Memory B cell (primary cell): ENCODE results near the gene GRK3.
A peak's percentile ranks its signal among the peaks of the same experiment; 100 is the strongest.
"Not testable (repeated sequence)": the region's sequence is repeated elsewhere in the genome, so short reads cannot be mapped to it uniquely, and the experiment has no call there.

ENCODE experiments used
- ATAC-seq: fragments of 150-1000 bp; cut with Tn5 transposase; 2 replicates; pipeline ENCODE4 v1.10.0; 2021; ENCODE audit warnings: low read depth, mild to moderate bottlenecking, moderate library complexity
- DNase-seq, 2 donors: peaks; one replicate each; pipeline ENCODE4 v3.0.0; 2022; ENCODE audit warnings: low spot score in 2 of 2
- H3K27ac Mint-ChIP-seq: one replicate; pipeline ENCODE4 v1.8.0; 2022; ENCODE audit warnings: mild to moderate bottlenecking, moderate library complexity, mixed read lengths
- H3K27me3 Mint-ChIP-seq: one replicate; pipeline ENCODE4 v1.8.0; 2022; ENCODE audit warnings: mixed read lengths
- H3K36me3 Mint-ChIP-seq: one replicate; pipeline ENCODE4 v1.8.0; 2022; ENCODE audit warnings: mild to moderate bottlenecking, mixed read lengths
- H3K4me1 Mint-ChIP-seq: one replicate; pipeline ENCODE4 v1.8.0; 2022; ENCODE audit warnings: mixed read lengths
- H3K4me3 Mint-ChIP-seq: one replicate; pipeline ENCODE4 v1.8.0; 2022; ENCODE audit warnings: mild to moderate bottlenecking, moderate library complexity, mixed read lengths
- H3K9me3 Mint-ChIP-seq: one replicate; pipeline ENCODE4 v1.8.0; 2022; ENCODE audit warnings: mixed read lengths

GRK3 gene

GRCh38 chr22:25542191-25542590 is 22.3 kb upstream of the GRK3 start:
- DNase-seq: no peak
- Mint-ChIP-seq H3K27me3 (no peaks in the 10 kb centered on the region), H3K36me3 (peaks cover 4% of the 10 kb centered on the region)

DNA sequence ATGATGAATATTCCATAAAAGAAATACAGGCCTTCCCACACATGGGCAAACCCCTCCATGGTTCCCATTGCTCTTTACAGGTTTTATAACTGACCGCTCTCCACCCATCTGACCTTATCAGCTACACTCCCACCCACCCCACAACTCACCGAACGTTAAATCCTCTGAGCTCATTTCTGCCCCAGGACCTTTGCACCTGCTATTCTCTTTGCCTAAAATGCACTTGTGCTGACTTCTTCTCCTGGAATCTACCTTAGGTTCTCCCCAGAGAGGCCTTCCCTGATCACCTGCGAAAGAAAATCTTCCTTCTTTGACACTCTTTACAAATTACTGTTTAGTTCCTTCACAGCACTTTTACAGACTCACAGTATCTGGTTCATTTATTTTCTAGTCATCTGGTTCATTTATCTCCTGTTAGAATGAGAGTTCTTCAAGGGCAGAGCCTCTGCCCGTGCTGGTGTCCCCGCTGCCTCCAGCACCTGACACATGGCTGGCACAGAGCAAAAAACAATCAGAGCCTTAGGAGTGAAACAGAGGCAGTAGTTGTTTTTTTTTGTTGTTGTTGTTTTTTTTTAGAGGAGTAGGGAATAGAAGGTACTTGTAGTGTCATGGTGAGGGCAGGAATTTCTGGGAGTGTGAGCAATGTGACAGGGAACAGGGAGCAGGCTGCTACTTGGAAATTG is 21.6 kb upstream of the GRK3 start:
- H3K27ac Mint-ChIP-seq: no peak overlapping the region
- H3K4me3 Mint-ChIP-seq: no peak overlapping the region

More at GRCh38 chr22:25542191-25542590, 22.3 kb upstream of the GRK3 start:
- H3K27ac Mint-ChIP-seq: no peak overlapping the region
- ATAC-seq: no peak
- no peak overlapping the region for H3K4me3 Mint-ChIP-seq
- H3K9me3 Mint-ChIP-seq: no peaks in the 10 kb centered on the region
- peaks cover 17% of the 10 kb centered on the region for H3K4me1 Mint-ChIP-seq

GRCh38 chr22:25545146-25545545 is 19.3 kb upstream of the GRK3 start:
- Mint-ChIP-seq H3K36me3 (peaks cover 3% of the 10 kb centered on the region), H3K27ac (no peak overlapping the region), H3K4me1 (peaks cover 25% of the 10 kb centered on the region), H3K4me3 (peak overlapping the region; percentile 27), H3K9me3 (no peaks in the 10 kb centered on the region), H3K27me3 (no peaks in the 10 kb centered on the region)
- ATAC-seq (no peak), DNase-seq (no peak)

More for the DNA sequence above, 21.6 kb upstream of the GRK3 start:
- peaks cover 20% of the 10 kb centered on the region for H3K4me1 Mint-ChIP-seq
- ATAC-seq (no peak), DNase-seq (no peak)
- peaks cover 3% of the 10 kb centered on the region for H3K36me3 Mint-ChIP-seq
- H3K9me3 Mint-ChIP-seq: no peaks in the 10 kb centered on the region
- H3K27me3 Mint-ChIP-seq: no peaks in the 10 kb centered on the region

- Mint-ChIP-seq H3K27ac (no peak overlapping the region), H3K9me3 (no peaks in the 10 kb centered on the region), H3K36me3 (peaks cover 3% of the 10 kb centered on the region), H3K4me1 (peaks cover 25% of the 10 kb centered on the region), H3K4me3 (no peak overlapping the region), H3K27me3 (no peaks in the 10 kb centered on the region)
- no peak for DNase-seq
- ATAC-seq: no peak
Measured at GRCh38 chr22:25545672-25546071, 18.8 kb upstream of the GRK3 start.

DNA sequence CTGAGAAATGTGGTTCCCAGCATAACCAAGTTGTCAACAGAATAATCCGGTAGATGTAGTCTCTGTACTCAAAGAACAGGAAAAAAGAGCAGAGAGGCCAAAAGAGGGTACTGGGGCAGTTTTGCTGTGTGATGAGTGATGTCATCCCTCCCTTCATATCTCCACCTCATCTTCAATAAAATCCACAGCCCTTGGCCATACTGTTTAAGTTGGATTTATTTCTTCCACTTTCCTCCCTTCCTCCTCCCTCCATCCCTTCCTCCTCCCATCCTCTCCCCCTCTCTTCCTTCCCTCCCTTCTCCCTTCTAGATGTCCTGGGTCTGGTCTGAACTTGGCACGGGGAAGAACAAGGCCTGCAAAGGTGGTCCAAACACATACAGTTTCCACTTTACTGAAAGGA is 18.2 kb upstream of the GRK3 start:
- Mint-ChIP-seq H3K36me3 (peaks cover 3% of the 10 kb centered on the region), H3K27ac (no peak overlapping the region), H3K4me1 (peaks cover 25% of the 10 kb centered on the region), H3K27me3 (no peaks in the 10 kb centered on the region), H3K9me3 (no peaks in the 10 kb centered on the region), H3K4me3 (no peak overlapping the region)
- DNase-seq (no peak), ATAC-seq (no peak)

GRCh38 chr22:25546751-25547150 is 17.7 kb upstream of the GRK3 start:
- Mint-ChIP-seq H3K36me3 (peaks cover 3% of the 10 kb centered on the region), H3K4me1 (peaks cover 25% of the 10 kb centered on the region), H3K4me3 (no peak overlapping the region), H3K27me3 (no peaks in the 10 kb centered on the region), H3K27ac (peak overlapping the region; percentile 8), H3K9me3 (no peaks in the 10 kb centered on the region)
- no peak for DNase-seq
- ATAC-seq: no peak

DNA sequence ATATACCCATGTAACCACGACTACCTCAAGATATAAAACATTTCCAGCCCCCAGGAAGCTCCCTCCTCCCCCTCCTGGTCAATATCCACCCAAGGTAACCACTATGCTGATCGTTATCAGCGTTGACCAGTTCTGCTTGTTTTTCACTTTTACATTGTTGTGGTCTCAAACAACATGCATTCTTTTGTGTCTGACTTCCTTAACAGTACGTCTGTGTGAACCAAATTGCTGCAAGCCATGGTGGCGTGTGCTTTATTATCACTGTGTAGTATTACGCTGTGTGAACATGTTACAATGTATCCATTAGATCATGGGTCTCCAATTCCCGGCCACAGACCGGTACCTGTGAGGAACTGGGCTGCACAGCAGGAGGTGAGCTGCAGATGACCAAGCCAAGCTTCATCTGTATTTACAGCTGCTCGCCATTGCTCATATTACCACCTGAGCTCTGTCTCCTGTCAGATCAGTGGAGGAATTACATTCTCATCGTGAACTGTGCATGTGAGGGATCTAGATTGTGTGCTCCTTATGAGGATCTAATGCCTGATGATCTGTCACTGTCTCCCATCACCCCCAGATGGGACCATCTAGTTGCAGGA is 15.5 kb upstream of the GRK3 start:
- Mint-ChIP-seq H3K4me3 (no peak overlapping the region), H3K27ac (no peak overlapping the region), H3K36me3 (no peaks in the 10 kb centered on the region), H3K9me3 (no peaks in the 10 kb centered on the region), H3K27me3 (no peaks in the 10 kb centered on the region), H3K4me1 (peaks cover 24% of the 10 kb centered on the region)
- DNase-seq (no peak), ATAC-seq (no peak)

GRCh38 chr22:25551396-25551795 is 13.1 kb upstream of the GRK3 start:
- DNase-seq: no peak
- ATAC-seq: no peak
- H3K27me3 Mint-ChIP-seq: no peaks in the 10 kb centered on the region
- peaks cover 22% of the 10 kb centered on the region for H3K4me1 Mint-ChIP-seq
- no peak overlapping the region for H3K27ac Mint-ChIP-seq
- no peak overlapping the region for H3K4me3 Mint-ChIP-seq
- H3K9me3 Mint-ChIP-seq: no peaks in the 10 kb centered on the region
- H3K36me3 Mint-ChIP-seq: no peaks in the 10 kb centered on the region

DNA sequence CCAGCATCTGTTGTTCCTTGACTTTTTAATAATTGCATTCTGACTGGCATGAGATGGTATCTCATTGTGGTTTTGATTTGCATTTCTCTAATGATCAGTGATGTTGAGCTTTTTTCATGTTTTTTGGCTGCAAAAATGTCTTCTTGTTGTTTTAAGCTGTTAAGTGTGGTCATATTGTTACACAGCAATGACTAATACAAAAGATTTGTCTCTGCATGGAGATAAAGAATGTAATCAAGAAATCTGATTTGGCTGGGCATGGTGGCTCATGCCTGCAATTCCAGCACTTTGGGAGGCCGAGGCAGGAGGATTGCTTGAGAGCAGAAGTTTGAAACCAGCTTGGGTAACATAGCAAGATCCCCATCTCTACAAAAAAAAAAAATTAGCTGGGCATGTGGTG is 12.1 kb upstream of the GRK3 start:
- not testable (repeated sequence) for H3K27ac Mint-ChIP-seq, H3K4me3 Mint-ChIP-seq, H3K27me3 Mint-ChIP-seq, ATAC-seq, DNase-seq, H3K36me3 Mint-ChIP-seq, H3K9me3 Mint-ChIP-seq
- H3K4me1 Mint-ChIP-seq: peaks cover 18% of the 10 kb centered on the region

DNA sequence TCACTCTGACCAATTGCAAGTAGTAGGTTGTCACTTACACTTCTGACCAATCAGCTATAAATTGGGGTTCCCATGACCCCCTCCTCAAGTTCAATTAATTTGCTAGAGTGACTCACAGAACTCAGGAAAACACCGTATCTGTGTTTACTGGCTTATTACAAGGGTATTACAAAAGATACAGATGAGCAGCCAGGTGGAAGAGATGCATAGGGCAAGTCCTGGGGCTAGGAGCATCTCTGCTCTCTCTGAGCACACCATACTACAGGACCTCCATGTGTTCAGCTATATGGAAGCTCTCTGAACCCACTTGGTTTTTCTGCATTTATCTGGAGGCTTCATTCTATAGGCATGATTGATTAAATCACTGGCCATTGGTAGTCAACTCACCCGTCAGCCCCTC is 11.3 kb upstream of the GRK3 start:
- ATAC-seq: no peak
- no peaks in the 10 kb centered on the region for H3K36me3 Mint-ChIP-seq
- H3K9me3 Mint-ChIP-seq: no peaks in the 10 kb centered on the region
- no peaks in the 10 kb centered on the region for H3K27me3 Mint-ChIP-seq
- DNase-seq: no peak
- H3K27ac Mint-ChIP-seq: no peak overlapping the region
- H3K4me1 Mint-ChIP-seq: peaks cover 16% of the 10 kb centered on the region
- no peak overlapping the region for H3K4me3 Mint-ChIP-seq

GRCh38 chr22:25554238-25554671 is 10.2 kb upstream of the GRK3 start:
- no peak overlapping the region for H3K27ac Mint-ChIP-seq
- no peak for DNase-seq
- ATAC-seq: no peak
- H3K36me3 Mint-ChIP-seq: no peaks in the 10 kb centered on the region
- H3K4me1 Mint-ChIP-seq: peaks cover 22% of the 10 kb centered on the region
- no peak overlapping the region for H3K4me3 Mint-ChIP-seq
- H3K27me3 Mint-ChIP-seq: no peaks in the 10 kb centered on the region
- H3K9me3 Mint-ChIP-seq: no peaks in the 10 kb centered on the region

DNA sequence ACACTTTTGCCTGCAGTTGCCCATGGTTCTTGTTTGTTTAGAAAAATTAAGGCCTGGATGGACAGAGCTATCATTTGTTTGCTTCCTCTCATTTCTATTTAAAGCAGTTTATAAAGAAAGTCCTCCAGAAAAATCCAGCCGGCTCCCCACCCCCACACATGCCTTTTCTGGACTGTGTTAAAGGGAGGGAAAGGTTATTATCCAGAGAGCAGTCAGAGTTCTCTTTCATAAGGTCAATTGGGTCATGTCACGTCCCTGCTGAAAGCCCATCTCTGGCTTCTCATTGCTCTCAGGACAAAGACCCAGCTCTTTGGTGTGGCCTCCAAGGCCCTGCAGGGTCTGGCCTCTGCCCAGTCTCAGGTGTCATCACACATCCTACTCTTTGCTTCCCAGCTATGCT is 9.8 kb upstream of the GRK3 start:
- Mint-ChIP-seq H3K9me3 (no peaks in the 10 kb centered on the region), H3K36me3 (no peaks in the 10 kb centered on the region), H3K4me1 (peaks cover 27% of the 10 kb centered on the region), H3K27ac (no peak overlapping the region), H3K4me3 (no peak overlapping the region), H3K27me3 (no peaks in the 10 kb centered on the region)
- no peak for ATAC-seq
- no peak for DNase-seq

- DNase-seq (no peak), ATAC-seq (no peak)
- Mint-ChIP-seq H3K27me3 (no peaks in the 10 kb centered on the region), H3K4me1 (peaks cover 30% of the 10 kb centered on the region), H3K4me3 (no peak overlapping the region), H3K9me3 (no peaks in the 10 kb centered on the region), H3K27ac (no peak overlapping the region), H3K36me3 (no peaks in the 10 kb centered on the region)
Measured at GRCh38 chr22:25555586-25555985, 8.9 kb upstream of the GRK3 start.

DNA sequence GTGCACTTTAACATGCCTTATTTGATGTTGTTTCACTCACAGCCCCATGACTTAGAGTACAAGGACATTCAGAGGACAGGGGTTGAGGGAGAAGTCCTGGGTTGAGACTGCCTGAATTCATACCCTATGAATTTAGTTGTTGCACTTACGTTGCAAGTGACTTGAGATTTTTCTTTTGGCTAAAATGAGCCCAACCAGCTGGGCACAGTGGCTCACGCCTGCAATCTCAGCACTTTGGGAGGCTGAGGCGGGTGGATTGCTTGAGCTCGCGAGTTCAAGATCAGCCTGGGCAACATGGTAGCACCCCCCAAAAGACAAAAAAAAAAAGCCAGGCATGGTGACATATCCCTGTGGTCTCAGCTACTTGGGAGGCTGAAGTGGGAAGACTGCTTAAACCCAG is 7.3 kb upstream of the GRK3 start:
- peaks cover 40% of the 10 kb centered on the region for H3K4me1 Mint-ChIP-seq
- H3K4me3 Mint-ChIP-seq: no peak overlapping the region
- no peak overlapping the region for H3K27ac Mint-ChIP-seq
- no peaks in the 10 kb centered on the region for H3K9me3 Mint-ChIP-seq
- ATAC-seq (no peak), DNase-seq (no peak)
- H3K27me3 Mint-ChIP-seq: no peaks in the 10 kb centered on the region
- H3K36me3 Mint-ChIP-seq: no peaks in the 10 kb centered on the region

GRCh38 chr22:25558341-25558740 is 6.1 kb upstream of the GRK3 start:
- DNase-seq (no peak), ATAC-seq (no peak)
- Mint-ChIP-seq H3K4me3 (no peak overlapping the region), H3K9me3 (no peaks in the 10 kb centered on the region), H3K27me3 (no peaks in the 10 kb centered on the region), H3K4me1 (peaks cover 43% of the 10 kb centered on the region), H3K36me3 (no peaks in the 10 kb centered on the region), H3K27ac (no peak overlapping the region)
